ENCODE results near the gene GNG13. TPM values are rescaled to one million over a fixed set of nuclear protein-coding genes. Genes with fewer than 3 reads are reported as not detected.

The GNG13 gene
- total RNA-seq, 1 donor from 2014 or later: not detected

GRCh38 chr16:769184-769784, 31.2 kb downstream of the GNG13 start:
- Mint-ChIP-seq H3K9me3 (no peaks in the 10 kb centered on the region), H3K4me1 (no peaks in the 10 kb centered on the region), H3K4me3 (no peak overlapping the region), H3K27ac (ENCODE audit: unreplicated experiment) (no peak overlapping the region), H3K27me3 (ENCODE audit: low read depth) (no peaks in the 10 kb centered on the region), H3K36me3 (ENCODE audit: low read depth) (no peaks in the 10 kb centered on the region)
- DNase-seq (ENCODE audit: low read depth, low spot score): no peak
- TF ChIP-seq, protein P1, sequence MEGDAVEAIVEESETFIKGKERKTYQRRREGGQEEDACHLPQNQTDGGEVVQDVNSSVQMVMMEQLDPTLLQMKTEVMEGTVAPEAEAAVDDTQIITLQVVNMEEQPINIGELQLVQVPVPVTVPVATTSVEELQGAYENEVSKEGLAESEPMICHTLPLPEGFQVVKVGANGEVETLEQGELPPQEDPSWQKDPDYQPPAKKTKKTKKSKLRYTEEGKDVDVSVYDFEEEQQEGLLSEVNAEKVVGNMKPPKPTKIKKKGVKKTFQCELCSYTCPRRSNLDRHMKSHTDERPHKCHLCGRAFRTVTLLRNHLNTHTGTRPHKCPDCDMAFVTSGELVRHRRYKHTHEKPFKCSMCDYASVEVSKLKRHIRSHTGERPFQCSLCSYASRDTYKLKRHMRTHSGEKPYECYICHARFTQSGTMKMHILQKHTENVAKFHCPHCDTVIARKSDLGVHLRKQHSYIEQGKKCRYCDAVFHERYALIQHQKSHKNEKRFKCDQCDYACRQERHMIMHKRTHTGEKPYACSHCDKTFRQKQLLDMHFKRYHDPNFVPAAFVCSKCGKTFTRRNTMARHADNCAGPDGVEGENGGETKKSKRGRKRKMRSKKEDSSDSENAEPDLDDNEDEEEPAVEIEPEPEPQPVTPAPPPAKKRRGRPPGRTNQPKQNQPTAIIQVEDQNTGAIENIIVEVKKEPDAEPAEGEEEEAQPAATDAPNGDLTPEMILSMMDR (conservative IDR thresholded peaks at IDR 0.05): no peak

- Mint-ChIP-seq H3K9me3 (no peaks in the 10 kb centered on the region), H3K27ac (ENCODE audit: unreplicated experiment) (no peak overlapping the region), H3K36me3 (ENCODE audit: low read depth) (no peaks in the 10 kb centered on the region), H3K4me3 (no peak overlapping the region), H3K27me3 (ENCODE audit: low read depth) (no peaks in the 10 kb centered on the region), H3K4me1 (no peaks in the 10 kb centered on the region)
- no peak for DNase-seq (ENCODE audit: low read depth, low spot score)
- TF ChIP-seq, protein P1 (conservative IDR thresholded peaks at IDR 0.05): no peak
Measured at GRCh38 chr16:768428-768827, 32.1 kb downstream of the GNG13 start.

DNA sequence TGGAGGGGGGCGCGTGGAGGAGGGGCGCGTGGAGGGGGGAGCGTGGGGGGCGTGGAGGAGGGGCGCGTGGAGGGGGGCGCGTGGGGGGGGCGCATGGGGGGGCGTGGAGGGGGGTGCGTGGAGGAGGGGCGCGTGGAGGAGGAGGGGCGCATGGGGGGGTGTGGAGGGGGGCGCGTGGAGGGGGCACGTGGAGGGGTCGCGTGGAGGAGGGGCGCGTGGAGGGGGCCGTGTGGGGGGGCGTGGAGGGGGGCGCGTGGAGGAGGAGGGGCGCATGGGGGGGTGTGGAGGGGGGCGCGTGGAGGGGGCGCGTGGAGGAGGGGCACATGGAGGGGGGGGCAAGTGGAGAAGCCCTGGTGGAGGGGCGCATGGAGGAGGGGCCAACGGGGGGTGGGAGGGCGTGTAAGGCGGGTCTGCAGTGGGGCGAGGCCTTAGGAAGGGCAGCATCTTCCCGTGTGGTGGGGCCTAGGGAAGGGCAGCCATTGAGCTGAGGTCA, 32.7 kb downstream of the GNG13 start:
- Mint-ChIP-seq H3K36me3 (ENCODE audit: low read depth) (no peaks in the 10 kb centered on the region), H3K4me3 (no peak overlapping the region), H3K9me3 (no peaks in the 10 kb centered on the region), H3K27ac (ENCODE audit: unreplicated experiment) (no peak overlapping the region), H3K27me3 (ENCODE audit: low read depth) (no peaks in the 10 kb centered on the region), H3K4me1 (no peaks in the 10 kb centered on the region)
- no peak for DNase-seq (ENCODE audit: low read depth, low spot score)
- TF ChIP-seq, protein P1 (conservative IDR thresholded peaks at IDR 0.05): no peak

DNA sequence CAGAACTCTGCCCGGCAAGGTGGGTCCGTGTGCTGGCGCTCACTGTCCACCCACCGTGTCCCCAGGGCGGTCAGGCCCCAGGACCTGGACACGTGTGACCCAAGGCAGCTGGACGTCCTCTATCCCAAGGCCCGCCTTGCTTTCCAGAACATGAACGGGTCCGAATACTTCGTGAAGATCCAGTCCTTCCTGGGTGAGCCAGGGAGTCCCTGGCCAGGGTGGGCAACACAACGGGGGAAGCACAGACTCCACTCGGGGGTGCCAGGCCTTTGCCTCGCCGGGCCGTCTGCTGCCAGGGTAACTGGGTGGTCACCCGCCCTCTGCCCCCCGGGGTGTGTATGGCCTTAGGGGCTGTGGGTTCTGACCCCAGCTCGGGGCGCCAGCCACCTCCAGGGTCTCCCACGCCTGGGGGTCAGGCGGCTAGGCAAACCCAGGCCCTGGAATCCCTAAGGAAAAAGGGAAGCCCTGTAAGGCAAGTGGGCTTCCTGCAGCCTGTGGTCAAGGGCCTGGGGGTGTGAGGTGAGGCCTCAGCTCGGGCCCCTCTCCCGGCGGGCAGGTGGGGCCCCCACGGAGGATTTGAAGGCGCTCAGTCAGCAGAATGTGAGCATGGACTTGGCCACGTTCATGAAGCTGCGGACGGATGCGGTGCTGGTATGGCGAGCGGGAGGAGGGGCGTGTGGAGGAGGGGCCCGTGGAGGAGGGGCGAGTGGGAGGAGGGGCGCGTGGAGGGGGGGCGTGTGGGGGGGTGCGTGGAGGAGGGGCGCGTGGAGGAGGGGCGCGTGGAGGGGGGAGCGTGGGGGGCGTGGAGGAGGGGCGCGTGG, 33.5 kb downstream of the GNG13 start:
- H3K4me3 Mint-ChIP-seq: no peak overlapping the region
- H3K36me3 Mint-ChIP-seq (ENCODE audit: low read depth): no peaks in the 10 kb centered on the region

DNA sequence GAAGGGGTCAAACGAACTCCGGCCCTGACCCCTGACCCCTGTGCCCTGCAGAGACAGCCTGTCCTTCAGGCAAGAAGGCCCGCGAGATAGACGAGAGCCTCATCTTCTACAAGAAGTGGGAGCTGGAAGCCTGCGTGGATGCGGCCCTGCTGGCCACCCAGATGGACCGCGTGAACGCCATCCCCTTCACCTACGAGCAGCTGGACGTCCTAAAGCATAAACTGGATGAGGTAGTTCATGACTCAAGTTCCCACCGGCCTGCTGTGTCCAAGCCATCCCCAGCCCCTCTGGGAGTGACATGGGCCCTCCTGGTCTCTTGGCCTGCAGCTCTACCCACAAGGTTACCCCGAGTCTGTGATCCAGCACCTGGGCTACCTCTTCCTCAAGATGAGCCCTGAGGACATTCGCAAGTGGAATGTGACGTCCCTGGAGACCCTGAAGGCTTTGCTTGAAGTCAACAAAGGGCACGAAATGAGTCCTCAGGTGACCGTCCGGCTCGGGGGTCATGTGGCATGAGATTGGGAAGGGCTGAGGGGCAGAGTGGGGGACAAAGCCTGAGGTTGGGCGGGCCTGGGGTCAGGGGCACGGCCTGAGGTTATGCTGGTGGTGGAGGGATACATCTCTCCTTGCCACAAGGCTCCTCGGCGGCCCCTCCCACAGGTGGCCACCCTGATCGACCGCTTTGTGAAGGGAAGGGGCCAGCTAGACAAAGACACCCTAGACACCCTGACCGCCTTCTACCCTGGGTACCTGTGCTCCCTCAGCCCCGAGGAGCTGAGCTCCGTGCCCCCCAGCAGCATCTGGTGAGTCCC, 34.3 kb downstream of the GNG13 start:
- H3K27me3 Mint-ChIP-seq (ENCODE audit: low read depth): no peaks in the 10 kb centered on the region
- TF ChIP-seq, protein P1 (conservative IDR thresholded peaks at IDR 0.05): no peak
- no peak overlapping the region for H3K4me3 Mint-ChIP-seq
- H3K4me1 Mint-ChIP-seq: no peaks in the 10 kb centered on the region
- H3K36me3 Mint-ChIP-seq (ENCODE audit: low read depth): no peaks in the 10 kb centered on the region
- peak overlapping the region; percentile 35 for H3K27ac Mint-ChIP-seq (ENCODE audit: unreplicated experiment)
- H3K9me3 Mint-ChIP-seq: no peaks in the 10 kb centered on the region
- DNase-seq (ENCODE audit: low read depth, low spot score): no peak

More for the DNA sequence above, 33.5 kb downstream of the GNG13 start:
- TF ChIP-seq, protein P1 (conservative IDR thresholded peaks at IDR 0.05): no peak
- no peaks in the 10 kb centered on the region for H3K27me3 Mint-ChIP-seq (ENCODE audit: low read depth)
- no peaks in the 10 kb centered on the region for H3K9me3 Mint-ChIP-seq
- no peak overlapping the region for H3K27ac Mint-ChIP-seq (ENCODE audit: unreplicated experiment)
- H3K4me1 Mint-ChIP-seq: no peaks in the 10 kb centered on the region
- no peak for DNase-seq (ENCODE audit: low read depth, low spot score)
